Trophoblast cell (in vitro differentiated cells and primary cell): Measurements from ENCODE around the gene AK4.

ENCODE experiments used
- DNase-seq, 2 donors: peaks; one replicate each; pipeline ENCODE4 v3.0.0-alpha.2; 2016
- H2AFZ ChIP-seq: 2 replicates; pipeline ENCODE4 v1.6.1; 2013; ENCODE audit warnings: low read length, moderate library complexity, mild to moderate bottlenecking; ENCODE audit not compliant: insufficient read depth, poor library complexity
- H2AK5ac ChIP-seq: 2 replicates; pipeline ENCODE4 v1.6.1; 2013; ENCODE audit warnings: mild to moderate bottlenecking, low read length
- H2BK120ac ChIP-seq: 2 replicates; pipeline ENCODE4 v1.6.1; 2013; ENCODE audit warnings: low read length, mild to moderate bottlenecking, moderate library complexity; ENCODE audit not compliant: insufficient read depth, poor library complexity
- H2BK12ac ChIP-seq: 2 replicates; pipeline ENCODE4 v1.6.1; 2013; ENCODE audit warnings: mild to moderate bottlenecking, low read length, moderate library complexity
- H2BK5ac ChIP-seq: 2 replicates; pipeline ENCODE4 v1.6.1; 2013; ENCODE audit warnings: low read length, low read depth, moderate library complexity, mild to moderate bottlenecking; ENCODE audit not compliant: poor library complexity
- H3K14ac ChIP-seq: 2 replicates; pipeline ENCODE4 v1.6.1; 2013; ENCODE audit warnings: mild to moderate bottlenecking, low read length
- H3K18ac ChIP-seq: 2 replicates; pipeline ENCODE4 v1.6.1; 2013; ENCODE audit warnings: mild to moderate bottlenecking, low read length
- H3K23ac ChIP-seq: 2 replicates; pipeline ENCODE4 v1.6.1; 2013; ENCODE audit warnings: low read length
- H3K27ac ChIP-seq: 2 replicates; pipeline ENCODE4 v1.5.1; 2013; ENCODE audit warnings: low read depth, mild to moderate bottlenecking, inconsistent platforms, low read length, moderate library complexity
- H3K27me3 ChIP-seq: 2 replicates; pipeline ENCODE4 v1.6.1; 2013; ENCODE audit warnings: inconsistent platforms, mild to moderate bottlenecking, low read length, moderate library complexity; ENCODE audit not compliant: insufficient read depth
- H3K36me3 ChIP-seq, 2 experiments: 1 replicate in 1 of 2; 2 replicates in 1 of 2; pipeline ENCODE4 v1.6.1; 2013; ENCODE audit warnings: low read length in 2 of 2, mild to moderate bottlenecking in 2 of 2, moderate library complexity in 1 of 2; ENCODE audit not compliant: insufficient read depth in 2 of 2, control insufficient read depth in 1 of 2
- H3K4ac ChIP-seq: 2 replicates; pipeline ENCODE4 v1.6.1; 2013; ENCODE audit warnings: low read depth, mild to moderate bottlenecking, low read length, moderate library complexity
- H3K4me1 ChIP-seq, 2 experiments: 1 replicate in 1 of 2; 2 replicates in 1 of 2; pipeline ENCODE4 v1.6.1; 2013; ENCODE audit warnings: low read length in 2 of 2, mild to moderate bottlenecking in 2 of 2, moderate library complexity in 1 of 2; ENCODE audit not compliant: insufficient read depth in 2 of 2, control insufficient read depth in 1 of 2
- H3K4me2 ChIP-seq: 2 replicates; pipeline ENCODE4 v1.6.1; 2013; ENCODE audit warnings: inconsistent platforms, mild to moderate bottlenecking, low read length, moderate library complexity
- H3K4me3 ChIP-seq: 2 replicates; pipeline ENCODE4 v1.5.1; 2013; ENCODE audit warnings: mild to moderate bottlenecking, low read depth, low read length, inconsistent platforms
- H3K79me1 ChIP-seq: one replicate; pipeline ENCODE4 v1.6.1; 2013; ENCODE audit warnings: low read length
- H3K79me2 ChIP-seq: 2 replicates; pipeline ENCODE4 v1.6.1; 2013; ENCODE audit warnings: low read length, mild to moderate bottlenecking; ENCODE audit not compliant: control insufficient read depth, insufficient read depth, poor library complexity
- H3K9ac ChIP-seq: 2 replicates; pipeline ENCODE4 v1.6.1; 2013; ENCODE audit warnings: mild to moderate bottlenecking, low read length
- H3K9me3 ChIP-seq: 2 replicates; pipeline ENCODE4 v1.6.1; 2013; ENCODE audit warnings: low read depth, mild to moderate bottlenecking, control low read depth, inconsistent platforms, low read length; ENCODE audit not compliant: insufficient read depth
- H4K12ac ChIP-seq: 2 replicates; pipeline ENCODE4 v1.6.1; 2013; ENCODE audit warnings: low read depth, mild to moderate bottlenecking, low read length, moderate library complexity
- H4K8ac ChIP-seq: 2 replicates; pipeline ENCODE4 v1.6.1; 2013; ENCODE audit warnings: low read depth, mild to moderate bottlenecking, low read length, moderate library complexity
- H4K91ac ChIP-seq: one replicate; pipeline ENCODE4 v1.6.1; 2013; ENCODE audit warnings: low read depth, mild to moderate bottlenecking, low read length, moderate library complexity
- WGBS: extraction: QIAGEN DNeasy Blood & Tissue Kit; methylation state at CpG from one replicate; pipeline ENCODE4 v1.1.7; 2013; ENCODE audit warnings: missing lambda C conversion rate; ENCODE audit not compliant: insufficient read length, insufficient coverage; ENCODE audit errors: extremely low coverage; 5-methylcytosine and 5-hydroxymethylcytosine counted together

Gene AK4

DNA sequence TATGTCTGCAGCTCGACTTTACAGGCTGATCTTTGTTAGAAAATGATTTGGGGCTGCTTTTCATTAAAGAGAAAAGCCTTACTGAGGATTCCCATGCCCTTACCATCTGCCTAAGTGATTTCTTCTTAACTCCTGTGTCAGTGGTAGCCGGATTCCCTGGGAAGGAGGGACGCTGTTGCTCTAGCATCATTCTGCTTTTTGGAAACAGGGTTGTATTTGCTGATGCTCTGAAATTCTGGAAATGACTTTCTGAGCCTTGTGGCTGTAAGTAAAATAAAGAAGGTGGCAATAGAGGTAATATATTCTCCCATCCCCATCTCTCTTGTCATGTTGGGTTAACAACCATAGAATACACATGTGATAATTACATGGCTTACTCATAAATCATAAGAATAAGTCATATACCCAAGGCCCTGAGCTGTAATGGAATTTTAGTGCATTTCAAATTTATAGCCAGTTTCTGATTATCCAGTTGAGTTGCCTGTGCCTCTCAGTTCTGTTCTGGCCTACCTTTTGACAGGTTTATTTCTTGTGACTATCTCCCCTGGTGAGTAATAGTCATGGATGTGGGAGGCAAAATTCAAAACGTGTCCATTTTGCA lies 74.4 kb downstream of the AK4 start:
- Histone ChIP-seq H2AK5ac (no peak overlapping the region), H3K79me2 (no peaks in the 10 kb centered on the region), H3K18ac (no peak overlapping the region), H3K27ac (no peak overlapping the region), H3K4me3 (no peak overlapping the region), H3K9ac (no peak overlapping the region), H3K4ac (no peak overlapping the region), H3K23ac (no peak overlapping the region), H2AFZ (no peak overlapping the region), H3K79me1 (no peaks in the 10 kb centered on the region), H2BK120ac (no peak overlapping the region), H4K8ac (no peak overlapping the region), H3K27me3 (no peaks in the 10 kb centered on the region), H3K4me1 (no peaks in the 10 kb centered on the region), H3K4me2 (no peak overlapping the region), H3K14ac (no peak overlapping the region), H3K36me3 (no peaks in the 10 kb centered on the region), H4K91ac (no peak overlapping the region), H2BK5ac (no peak overlapping the region), H2BK12ac (no peak overlapping the region), H3K9me3 (no peaks in the 10 kb centered on the region), H4K12ac (no peak overlapping the region)
- no peak for DNase-seq
- WGBS: no CpG with 5 or more reads among the region's 4 CpGs

DNA sequence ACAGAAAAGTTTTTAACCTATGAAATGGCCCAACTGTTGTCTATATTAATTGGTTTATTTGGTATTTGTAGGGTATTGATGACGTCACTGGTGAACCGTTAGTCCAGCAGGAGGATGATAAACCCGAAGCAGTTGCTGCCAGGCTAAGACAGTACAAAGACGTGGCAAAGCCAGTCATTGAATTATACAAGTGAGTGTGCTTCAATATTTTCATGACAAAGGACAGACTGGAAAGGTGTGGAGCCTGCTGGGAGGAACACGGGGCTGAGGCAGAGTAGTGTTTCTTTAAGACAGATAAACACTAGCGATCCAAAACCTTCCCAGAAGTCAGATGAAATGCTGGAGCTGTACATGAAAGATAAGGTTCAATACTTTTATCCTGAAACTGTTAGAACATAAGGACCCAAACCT lies 76.7 kb downstream of the AK4 start:
- H4K91ac ChIP-seq: no peak overlapping the region
- H2AK5ac ChIP-seq: no peak overlapping the region
- H3K79me2 ChIP-seq: no peaks in the 10 kb centered on the region
- H4K12ac ChIP-seq: no peak overlapping the region
- no peak overlapping the region for H3K9ac ChIP-seq
- no peak overlapping the region for H3K4ac ChIP-seq
- no peaks in the 10 kb centered on the region for H3K9me3 ChIP-seq
- H3K79me1 ChIP-seq: no peaks in the 10 kb centered on the region
- DNase-seq: no peak
- no peak overlapping the region for H2BK5ac ChIP-seq
- no peak overlapping the region for H3K18ac ChIP-seq
- no peak overlapping the region for H3K27ac ChIP-seq
- H3K27me3 ChIP-seq: no peaks in the 10 kb centered on the region
- no peak overlapping the region for H3K4me3 ChIP-seq
- H3K14ac ChIP-seq: no peak overlapping the region
- H4K8ac ChIP-seq: no peak overlapping the region
- H3K23ac ChIP-seq: no peak overlapping the region
- no peak overlapping the region for H2BK120ac ChIP-seq
- no CpG with 5 or more reads among the region's 6 CpGs for WGBS
- no peaks in the 10 kb centered on the region for H3K4me1 ChIP-seq
- H2AFZ ChIP-seq: no peak overlapping the region
- H3K36me3 ChIP-seq: no peaks in the 10 kb centered on the region
- H3K4me2 ChIP-seq: no peak overlapping the region
- H2BK12ac ChIP-seq: no peak overlapping the region

- no peak overlapping the region for H2BK5ac ChIP-seq
- no peak overlapping the region for H4K12ac ChIP-seq
- H3K27ac ChIP-seq: no peak overlapping the region
These were observed 77.2 kb downstream of the AK4 start for GRCh38 chr1:65225179-65225578.

GRCh38 chr1:65229201-65229600 lies 81.2 kb downstream of the AK4 start:
- no peak overlapping the region for H3K18ac ChIP-seq
- no peaks in the 10 kb centered on the region for H3K4me1 ChIP-seq
- H3K4me3 ChIP-seq: no peak overlapping the region
- H3K4me2 ChIP-seq: no peak overlapping the region
- H3K4ac ChIP-seq: no peak overlapping the region
- no peak overlapping the region for H2BK5ac ChIP-seq
- H3K9me3 ChIP-seq: no peaks in the 10 kb centered on the region
- H3K36me3 ChIP-seq: no peaks in the 10 kb centered on the region
- DNase-seq: no peak
- no peak overlapping the region for H2BK12ac ChIP-seq
- no peak overlapping the region for H2AFZ ChIP-seq
- no peaks in the 10 kb centered on the region for H3K79me2 ChIP-seq
- H3K27ac ChIP-seq: no peak overlapping the region
- no CpG with 5 or more reads among the region's 5 CpGs for WGBS
- H4K91ac ChIP-seq: no peak overlapping the region
- H2AK5ac ChIP-seq: no peak overlapping the region
- no peak overlapping the region for H4K8ac ChIP-seq
- no peak overlapping the region for H4K12ac ChIP-seq
- no peaks in the 10 kb centered on the region for H3K27me3 ChIP-seq
- no peak overlapping the region for H3K9ac ChIP-seq
- no peak overlapping the region for H3K23ac ChIP-seq
- no peaks in the 10 kb centered on the region for H3K79me1 ChIP-seq
- H3K14ac ChIP-seq: no peak overlapping the region
- no peak overlapping the region for H2BK120ac ChIP-seq

More at GRCh38 chr1:65225179-65225578, 77.2 kb downstream of the AK4 start:
- Histone ChIP-seq H3K36me3 (no peaks in the 10 kb centered on the region), H3K4me1 (no peaks in the 10 kb centered on the region), H3K23ac (no peak overlapping the region), H4K8ac (no peak overlapping the region), H3K4me2 (no peak overlapping the region), H3K79me2 (no peaks in the 10 kb centered on the region), H3K18ac (no peak overlapping the region), H2BK120ac (no peak overlapping the region), H3K9ac (no peak overlapping the region), H2AK5ac (no peak overlapping the region), H3K4ac (no peak overlapping the region), H2BK12ac (no peak overlapping the region), H3K14ac (no peak overlapping the region), H3K79me1 (no peaks in the 10 kb centered on the region), H2AFZ (no peak overlapping the region), H4K91ac (no peak overlapping the region), H3K4me3 (no peak overlapping the region), H3K9me3 (no peaks in the 10 kb centered on the region), H3K27me3 (no peaks in the 10 kb centered on the region)
- WGBS: no CpG with 5 or more reads among the region's 3 CpGs
- DNase-seq: no peak
